AG04450 (cell line): ENCODE data around the gene COL27A1. TPM values are rescaled to one million over a fixed set of nuclear protein-coding genes. Genes with fewer than 3 reads are reported as not detected.

Experiments used
- CTCF ChIA-PET: fragments of 300-600, 350-600 bp; formaldehyde crosslinking; extraction: SDS; loops from one replicate; lab custom pipeline; 2022; ENCODE audit warnings: antibody characterized with exemption, inconsistent platforms; lab: Charles Lee
- POLR2A ChIA-PET: fragments of 350-600 bp; formaldehyde crosslinking; extraction: SDS; loops from one replicate; lab custom pipeline; 2021; ENCODE audit warnings: antibody characterized with exemption, inconsistent platforms; lab: Yijun Ruan, JAX
- DNase-seq: peaks from one replicate; pipeline ENCODE4 v3.0.0-alpha.2; 2011; ENCODE audit warnings: low read depth, low spot score
- H3K27ac ChIP-seq: one replicate; pipeline ENCODE4 v1.5.1; 2012; ENCODE audit warnings: low read depth, low read length, control low read depth
- H3K27me3 ChIP-seq: one replicate; pipeline ENCODE4 v1.6.0; 2012; ENCODE audit warnings: low read length; ENCODE audit not compliant: control insufficient read depth, insufficient read depth
- H3K4me3 ChIP-seq: 2 replicates; pipeline ENCODE4 v1.5.1; 2011; ENCODE audit warnings: mild to moderate bottlenecking, low read depth, low read length, control low read depth
- H3K9me3 ChIP-seq: 2 replicates; pipeline ENCODE4 v1.5.1; 2012; ENCODE audit warnings: low read length; ENCODE audit not compliant: control insufficient read depth, insufficient read depth
- CTCF ChIP-seq: IDR thresholded peaks from 2 replicates; pipeline ENCODE4 v1.5.1; 2011; ENCODE audit warnings: low read depth, low read length, control low read depth, inconsistent platforms
- polyA plus RNA-seq: library from polyadenylated mRNA; depleted of rRNA; stranded (reverse); fragments of >200 nt; gene quantifications from 2 replicates; pipeline ENCODE4 v1.2.3, GENCODE V29; 2011

Gene COL27A1
- polyA plus RNA-seq, 1 experiment, result 8.5 TPM

GRCh38 chr9:114221706-114222465, 66.5 kb downstream of the COL27A1 start:
- no peak overlapping the region for H3K4me3 ChIP-seq
- CTCF ChIA-PET, result no interaction called here
- TF ChIP-seq CTCF, result no peak
- no peak for DNase-seq
- POLR2A ChIA-PET, result no interaction called here
- H3K9me3 ChIP-seq, result no peaks in the 10 kb centered on the region
- H3K27me3 ChIP-seq, result no peaks in the 10 kb centered on the region
- H3K27ac ChIP-seq, result no peak overlapping the region

GRCh38 chr9:114223564-114224246, 68.4 kb downstream of the COL27A1 start:
- TF ChIP-seq CTCF, result no peak
- Histone ChIP-seq H3K4me3 (no peak overlapping the region), H3K27me3 (no peaks in the 10 kb centered on the region), H3K9me3 (no peaks in the 10 kb centered on the region; the same call in 1 of the 2 replicates), H3K27ac (peak overlapping the region; percentile 68)
- DNase-seq, result no peak
- CTCF ChIA-PET, result interaction anchor here (0.9 kb wide), 1 partner anchor 115 kb away, joined by 3 read pairs; no protein-coding TSS in a partner anchor
- POLR2A ChIA-PET, result no interaction called here

GRCh38 chr9:114224247-114224610, 68.9 kb downstream of the COL27A1 start:
- Histone ChIP-seq H3K4me3 (no peak overlapping the region), H3K9me3 (no peaks in the 10 kb centered on the region; the same call in 1 of the 2 replicates), H3K27me3 (no peaks in the 10 kb centered on the region), H3K27ac (peak overlapping the region; percentile 68)
- POLR2A ChIA-PET, result no interaction called here
- CTCF ChIA-PET, result interaction anchor here (0.9 kb wide), 1 partner anchor 116 kb away, joined by 3 read pairs; no protein-coding TSS in a partner anchor
- no peak for TF ChIP-seq CTCF
- DNase-seq, result no peak

GRCh38 chr9:114225561-114226212, 70.3 kb downstream of the COL27A1 start:
- no peak for TF ChIP-seq CTCF
- H3K27me3 ChIP-seq, result no peaks in the 10 kb centered on the region
- CTCF ChIA-PET, result no interaction called here
- no peaks in the 10 kb centered on the region; the same call in 1 of the 2 replicates for H3K9me3 ChIP-seq
- H3K27ac ChIP-seq, result peak overlapping the region; percentile 40
- DNase-seq, result no peak
- POLR2A ChIA-PET, result no interaction called here
- no peak overlapping the region for H3K4me3 ChIP-seq
